Femur (tissue), 1 donor: ENCODE measurements around the gene NUP210.
"Not testable (repeated sequence)": the region's sequence is repeated elsewhere in the genome, so short reads cannot be mapped to it uniquely, and the experiment has no call there.

Experiments
- DNase-seq: peaks from one replicate; pipeline ENCODE4 v3.0.0-alpha.2; 2017

NUP210 gene

GRCh38 chr3:13428678-13429077 lies 8.6 kb upstream of the NUP210 start:
- DNase-seq = not testable (repeated sequence)

GRCh38 chr3:13427662-13428603 lies 7.8 kb upstream of the NUP210 start:
- DNase-seq = no peak

GRCh38 chr3:13426591-13426990 lies 6.5 kb upstream of the NUP210 start:
- DNase-seq = no peak

DNA sequence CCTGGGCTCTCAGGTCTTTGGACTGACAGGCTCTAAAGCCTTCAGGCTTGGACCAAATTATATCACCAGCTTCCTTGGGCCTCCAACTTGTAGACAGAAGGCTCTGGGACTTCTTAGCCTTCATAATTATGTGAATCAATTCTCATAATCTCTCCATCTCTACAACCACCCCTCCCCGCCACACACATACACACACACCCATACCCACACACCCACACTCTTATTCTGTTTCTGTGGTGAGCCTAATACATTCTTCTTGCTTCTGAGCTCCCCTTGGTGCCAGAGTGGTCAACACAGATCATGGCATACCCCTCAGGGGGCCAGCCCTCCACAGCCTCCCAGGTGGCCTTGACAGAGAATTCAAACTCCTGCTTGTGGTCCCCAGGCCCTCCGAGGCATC lies 5.6 kb upstream of the NUP210 start:
- DNase-seq = no peak

DNA sequence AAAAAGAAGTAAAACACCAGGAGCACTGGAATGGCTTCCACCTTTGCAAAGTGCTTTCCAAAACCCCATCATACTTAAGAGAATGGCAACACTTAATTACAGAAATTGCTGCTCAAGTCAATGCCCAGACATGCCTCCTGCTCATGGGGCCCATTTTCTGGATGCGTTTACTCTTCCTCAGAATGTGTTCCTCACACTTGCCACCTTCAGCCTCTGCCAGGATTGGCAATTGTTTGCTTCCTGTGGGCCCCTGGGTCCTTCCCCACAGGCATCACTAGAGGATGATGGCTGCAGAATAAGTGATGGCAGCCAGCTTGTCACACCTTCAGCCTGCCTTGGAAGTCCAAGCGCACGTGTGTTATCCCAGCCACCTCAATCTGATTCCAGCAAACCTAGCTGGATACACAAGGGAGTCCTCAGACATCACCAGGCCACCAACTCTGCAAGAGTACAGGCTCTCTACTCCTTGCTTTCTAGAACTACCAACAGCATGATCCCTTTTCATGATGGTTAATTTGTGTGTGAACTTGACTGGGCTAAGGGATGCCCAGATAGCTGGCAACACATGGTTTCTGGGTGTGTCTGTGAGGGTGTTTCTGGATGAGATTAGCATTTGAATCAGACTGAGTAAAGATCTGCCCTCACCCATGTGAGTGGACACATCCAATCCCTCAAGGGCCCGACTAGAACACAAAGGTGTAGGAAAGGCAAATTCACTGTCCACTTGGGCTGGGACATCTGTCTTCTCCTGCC lies 4.9 kb upstream of the NUP210 start:
- no peak for DNase-seq

DNA sequence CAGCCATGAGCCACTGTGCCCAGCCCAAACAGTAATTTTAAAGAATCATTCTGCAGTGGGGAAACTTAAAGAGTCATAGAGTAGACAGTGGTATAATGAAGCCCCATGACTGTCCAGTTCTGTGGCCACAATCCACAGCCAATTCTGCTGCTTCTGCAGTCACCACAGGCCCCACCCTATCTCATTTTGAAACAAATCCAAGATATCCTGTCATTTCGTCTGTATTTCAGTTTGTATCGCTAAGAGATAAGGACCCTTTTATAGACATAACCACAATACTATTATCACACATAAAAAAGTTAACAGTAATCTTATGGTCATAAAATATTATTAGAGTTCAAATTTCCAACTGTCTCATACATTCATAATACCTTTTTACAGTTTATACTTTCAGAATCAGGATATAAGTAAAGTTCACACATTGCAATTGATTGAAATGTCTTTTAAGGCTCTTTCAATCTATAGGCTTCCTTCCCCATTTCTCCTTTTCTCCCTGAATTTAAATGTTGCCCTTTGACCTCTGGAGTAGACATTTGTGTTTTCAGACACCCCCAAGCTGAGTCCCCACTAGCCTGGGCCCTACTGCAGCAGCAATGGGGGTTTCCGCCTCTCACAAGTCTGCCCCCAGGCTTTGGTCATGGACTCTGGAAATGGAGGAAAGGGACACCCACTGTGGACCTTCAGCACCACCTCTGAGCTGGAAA lies 4.2 kb upstream of the NUP210 start:
- DNase-seq = no peak

DNA sequence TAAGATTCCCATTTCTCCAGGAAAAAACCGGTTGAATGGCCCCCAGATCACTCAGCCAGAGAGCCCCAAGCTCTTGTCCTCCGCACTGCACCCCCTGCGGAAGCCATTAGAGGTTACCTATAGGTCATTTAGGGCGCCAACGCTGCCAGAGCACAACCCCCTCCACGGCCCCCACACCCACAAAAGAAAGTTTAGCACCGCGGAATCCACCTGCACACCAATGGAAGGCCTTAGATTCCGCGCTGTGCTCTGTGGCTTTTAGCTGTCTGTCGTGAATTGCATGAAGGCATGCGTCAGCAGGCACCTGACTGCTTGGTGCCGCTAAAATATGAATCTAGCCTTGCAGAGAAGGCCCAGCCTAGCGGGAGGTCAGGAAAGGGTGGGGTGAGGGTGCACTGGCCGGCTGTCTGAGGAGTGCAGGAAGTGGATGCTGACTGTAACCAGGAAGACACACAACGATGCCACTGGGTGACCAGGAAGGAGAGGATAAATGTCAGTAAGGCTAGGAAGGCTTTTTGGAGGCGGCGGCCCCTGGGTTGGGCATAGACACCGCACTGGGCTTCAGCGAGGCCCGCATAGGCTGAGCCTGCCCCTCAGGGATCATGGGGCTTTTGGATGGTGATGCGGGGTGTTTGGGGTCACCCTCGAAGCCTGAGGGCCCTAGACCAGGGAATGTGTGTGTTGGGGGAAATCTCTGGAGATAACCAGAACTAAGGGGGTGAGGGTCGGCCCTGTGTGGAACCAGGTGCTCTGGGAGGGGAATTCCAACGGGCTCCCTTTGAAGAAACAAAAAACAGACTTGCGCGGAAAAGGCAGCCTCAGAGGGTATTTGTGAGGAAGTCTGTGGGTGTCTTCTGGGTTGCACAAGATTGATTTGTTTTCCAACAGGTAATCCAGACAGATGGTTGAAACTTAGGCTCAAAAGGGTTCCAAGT lies 976 bp upstream of the NUP210 start:
- no peak for DNase-seq

DNA sequence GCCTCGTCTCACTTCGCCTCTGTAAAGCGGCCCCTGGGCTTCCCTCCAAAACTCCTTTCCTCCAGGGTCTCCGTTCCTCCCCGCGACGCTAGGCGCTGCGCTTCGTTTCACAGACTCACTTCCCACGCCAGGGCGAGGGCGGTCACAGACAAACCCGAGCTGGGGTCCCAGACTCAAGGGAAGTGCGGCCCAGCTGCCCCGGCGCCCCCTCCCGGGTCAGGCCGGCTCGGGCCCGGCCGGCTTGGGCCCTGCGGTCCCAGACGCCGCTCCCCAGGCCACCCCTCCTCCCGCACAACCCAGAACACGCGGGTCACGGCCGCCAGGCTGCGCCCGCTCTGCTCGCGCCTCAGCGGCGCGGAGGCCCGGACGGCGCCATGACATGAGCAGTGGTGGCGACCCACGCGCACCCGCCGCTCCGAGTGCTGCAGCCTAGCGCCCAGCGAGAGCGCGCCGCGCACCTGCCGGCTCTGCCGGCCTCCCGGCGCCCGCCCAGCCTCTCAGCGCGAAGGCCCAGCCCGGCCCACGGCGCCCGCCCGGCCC lies 547 bp downstream of the NUP210 start:
- DNase-seq = peak; percentile 43

- no peak for DNase-seq
Measured at GRCh38 chr3:13417166-13417947, 2.8 kb downstream of the NUP210 start.

- DNase-seq = no peak
Measured at GRCh38 chr3:13415997-13416793, 3.9 kb downstream of the NUP210 start.

DNA sequence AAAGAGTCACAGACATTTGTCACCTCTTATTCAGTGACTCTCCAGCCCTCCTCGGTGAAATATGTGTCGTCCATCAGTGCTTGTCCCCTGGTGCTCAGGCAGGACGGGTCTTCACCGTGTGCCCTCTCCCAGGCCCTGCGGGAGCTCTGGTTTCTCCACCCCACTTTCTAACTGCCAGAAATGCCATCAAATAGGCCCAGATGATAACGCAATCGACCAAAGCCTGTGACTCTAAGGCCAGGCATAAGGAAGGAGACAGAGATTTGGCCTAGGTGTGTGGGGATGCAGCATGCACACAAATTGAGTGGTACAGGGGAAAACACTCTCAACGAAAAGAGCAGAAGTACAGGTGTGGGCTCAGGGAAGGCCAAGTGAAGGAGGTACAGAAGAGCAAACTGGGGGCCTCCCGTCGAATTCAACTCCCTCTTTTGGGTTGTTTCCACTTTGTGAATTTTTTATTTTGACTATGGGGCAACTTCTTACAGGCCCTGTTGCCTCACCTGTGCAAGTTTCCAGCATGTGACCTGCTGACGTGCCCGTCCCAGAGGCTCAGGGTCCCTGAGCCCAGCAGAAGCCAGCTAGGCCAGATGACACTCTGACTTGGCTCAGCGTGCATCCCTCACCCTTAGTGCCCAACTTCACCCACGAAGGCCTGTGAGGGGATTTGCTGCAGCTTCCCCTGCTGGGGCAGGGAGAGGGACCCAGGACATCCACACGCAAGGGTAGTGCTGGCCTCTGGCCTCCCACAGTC lies 4.7 kb downstream of the NUP210 start:
- DNase-seq = no peak

DNA sequence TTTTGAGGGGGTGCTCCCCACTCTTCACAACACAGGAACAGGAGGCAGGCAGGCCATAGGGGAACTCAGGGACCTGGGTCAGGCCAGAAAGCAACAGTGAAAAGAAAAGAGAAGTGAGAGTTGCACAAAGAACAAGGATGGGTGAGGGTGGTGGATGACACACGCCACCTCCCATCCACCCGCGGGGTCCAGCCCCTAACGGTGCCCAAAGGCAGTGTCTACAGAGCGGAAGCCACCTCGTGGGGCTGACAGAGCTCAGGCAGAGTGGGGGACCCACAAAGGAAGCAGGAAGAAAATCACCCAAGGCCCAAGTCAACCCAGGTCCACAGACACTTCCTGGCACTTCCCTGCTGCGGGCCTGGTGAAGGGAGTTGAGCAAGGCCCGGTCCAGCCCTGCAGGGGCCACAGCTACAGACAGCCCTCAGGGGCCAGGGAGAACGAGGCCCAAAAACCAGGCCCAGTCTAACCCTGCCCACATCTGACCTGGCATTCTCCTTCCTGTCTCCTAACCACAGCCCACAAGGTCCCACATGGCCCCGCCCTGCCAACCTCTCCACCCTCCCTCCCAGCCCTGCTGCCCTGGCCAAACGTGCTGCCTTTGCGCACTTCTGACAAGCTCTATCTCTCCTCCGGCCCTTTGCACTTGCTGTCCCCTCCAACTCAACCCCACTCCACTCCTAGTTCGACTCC lies 5.9 kb downstream of the NUP210 start:
- DNase-seq = peak; percentile 65

DNA sequence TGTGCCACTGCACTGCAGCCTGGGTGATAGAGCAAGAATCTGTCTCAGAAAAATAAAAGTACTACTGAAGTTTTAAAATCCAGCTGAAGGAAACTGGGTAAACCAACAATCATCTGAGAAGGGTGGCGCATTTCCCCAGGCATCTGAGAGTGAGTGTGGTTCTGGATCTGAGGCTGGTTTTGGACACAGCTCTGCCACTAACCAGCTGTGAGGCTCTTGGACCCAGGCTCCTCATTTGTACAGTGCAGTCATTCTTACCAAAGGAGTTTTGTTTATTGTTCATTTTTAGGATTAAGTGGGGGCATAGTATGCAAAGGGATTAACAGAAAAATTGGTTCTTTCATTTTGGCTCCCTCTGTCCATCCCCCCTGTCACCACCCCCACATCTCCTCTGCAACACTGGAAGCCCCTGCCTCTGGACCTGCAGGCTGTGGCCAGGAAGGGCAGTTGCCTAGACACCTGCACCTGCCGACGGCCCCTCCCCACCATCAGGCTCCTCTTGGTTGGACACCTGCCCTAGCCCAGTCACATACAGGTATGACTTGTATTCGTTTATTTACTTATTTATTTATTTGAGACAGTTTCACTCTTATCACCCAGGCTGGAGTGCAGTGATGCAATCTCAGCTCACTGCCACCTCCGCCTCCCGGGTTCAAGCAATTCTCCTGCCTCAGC lies 8.8 kb downstream of the NUP210 start:
- DNase-seq = no peak

DNA sequence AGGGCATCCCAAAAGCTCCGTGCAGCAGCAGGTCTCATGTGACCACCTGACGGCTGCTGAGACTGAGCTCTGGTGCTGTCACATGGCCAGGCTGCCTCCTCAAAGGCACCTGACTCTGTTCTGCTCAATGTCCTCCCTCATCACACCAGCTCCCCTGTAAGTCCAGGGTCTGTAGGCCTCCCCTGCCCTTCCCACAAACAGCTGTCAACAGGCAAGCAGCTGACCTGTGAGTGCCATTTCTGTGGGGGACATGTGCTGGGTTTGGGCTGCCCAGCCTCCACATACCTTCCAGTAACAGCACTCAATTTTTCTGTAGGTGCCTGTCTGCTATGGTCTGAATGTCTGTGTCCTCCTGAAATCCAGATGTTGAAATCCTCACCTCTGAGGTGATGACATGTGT lies 11.2 kb downstream of the NUP210 start:
- no peak for DNase-seq

DNA sequence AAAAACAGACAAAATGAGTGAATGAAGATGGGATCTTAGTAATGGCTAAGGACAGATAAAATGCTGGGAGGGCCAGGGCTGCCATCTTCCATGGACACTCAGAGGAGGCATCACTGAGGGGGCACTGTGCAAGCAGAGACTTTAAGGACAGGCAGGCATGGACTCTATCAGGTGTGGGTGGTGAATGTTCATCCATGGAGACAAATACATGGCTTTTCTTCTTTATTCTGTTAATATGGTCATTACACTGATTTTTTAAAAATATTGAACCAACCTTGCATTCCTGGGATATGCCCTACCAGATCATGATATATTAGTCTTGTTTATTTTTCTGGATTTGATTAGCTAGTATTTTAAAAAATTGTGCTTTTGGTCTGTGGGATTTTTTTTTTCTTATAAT lies 12.2 kb downstream of the NUP210 start:
- DNase-seq = no peak

DNA sequence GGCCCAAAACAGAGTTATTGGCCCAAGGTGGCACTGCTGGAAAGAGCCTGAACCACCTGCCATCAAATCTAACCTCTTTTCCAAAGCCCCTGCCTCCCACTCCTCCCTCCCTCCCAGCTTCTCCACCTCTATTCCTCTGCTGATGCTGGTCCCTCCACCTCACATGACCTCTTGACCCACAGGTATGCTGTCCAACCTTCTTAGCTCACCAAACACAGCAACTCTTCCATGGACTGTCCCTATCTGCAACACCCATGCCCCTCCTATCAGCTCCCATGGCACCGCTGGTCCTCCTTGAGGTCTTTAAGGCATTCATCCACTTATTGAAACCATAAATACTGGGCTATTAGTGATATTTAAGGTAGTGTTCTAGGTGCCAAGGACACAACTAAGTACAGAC lies 12.6 kb downstream of the NUP210 start:
- no peak for DNase-seq

DNA sequence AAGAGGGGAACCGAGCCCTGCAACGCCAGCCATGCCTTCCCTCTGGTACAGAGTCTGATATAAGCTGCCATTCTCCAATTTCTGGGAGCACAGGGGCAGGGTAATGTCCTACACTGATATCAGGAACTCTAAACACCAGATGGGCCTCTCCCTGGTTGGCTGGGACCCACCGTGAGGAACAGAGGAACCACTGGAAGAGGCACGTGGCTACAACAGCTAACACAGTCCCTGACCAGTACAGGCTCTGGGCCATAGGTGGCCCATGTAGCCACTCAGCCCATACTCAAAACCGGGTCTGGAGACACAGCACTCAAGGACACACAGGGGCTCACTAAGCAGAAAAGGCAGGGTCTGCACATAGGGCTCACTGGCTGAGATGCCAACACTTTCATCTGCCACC lies 13.9 kb downstream of the NUP210 start:
- DNase-seq = no peak

- no peak for DNase-seq
Measured at GRCh38 chr3:13405614-13406013, 14.5 kb downstream of the NUP210 start.
